GM23338 (cell line): Measurements from ENCODE around the gene GALK1. TPM values are rescaled to one million over a fixed set of nuclear protein-coding genes. Genes with fewer than 3 reads are reported as not detected.

Source experiments
- ATAC-seq: fragments of 200-7000 bp; cut with Tn5 transposase; 3 replicates; pipeline ENCODE4 v1.9.1; 2020
- DNase-seq: peaks from one replicate; pipeline ENCODE4 v3.0.0-alpha.2; 2015; ENCODE audit warnings: low spot score
- H2AFZ ChIP-seq: fragments of 200-600 bp; sonication (generic); 2 replicates; pipeline ENCODE4 v1.8.0; 2016; ENCODE audit warnings: antibody characterized with exemption, mild to moderate bottlenecking, moderate library complexity
- H3F3A ChIP-seq: fragments of 200-600 bp; sonication (generic); replicated peaks from 2 replicates; pipeline ENCODE4 v1.8.0; 2017; ENCODE audit warnings: antibody characterized with exemption, mixed run types, low read depth
- H3K27ac ChIP-seq: fragments of 200-600 bp; sonication (generic); 2 replicates; pipeline ENCODE4 v1.6.1; 2016; ENCODE audit warnings: low read depth
- H3K27me3 ChIP-seq: fragments of 200-600 bp; sonication (generic); 2 replicates; pipeline ENCODE4 v1.8.0; 2016; ENCODE audit warnings: mild to moderate bottlenecking, mixed run types, moderate library complexity; ENCODE audit not compliant: insufficient read depth
- H3K36me3 ChIP-seq: fragments of 200-600 bp; sonication (generic); 2 replicates; pipeline ENCODE4 v1.8.0; 2016; ENCODE audit warnings: mild to moderate bottlenecking; ENCODE audit not compliant: insufficient read depth
- H3K4me1 ChIP-seq: fragments of 200-600 bp; sonication (generic); 2 replicates; pipeline ENCODE4 v1.8.0; 2016; ENCODE audit warnings: mild to moderate bottlenecking, moderate library complexity; ENCODE audit not compliant: insufficient read depth
- H3K4me2 ChIP-seq: fragments of 200-600 bp; sonication (generic); 2 replicates; pipeline ENCODE4 v1.7.1; 2017; ENCODE audit warnings: mixed run types
- H3K4me3 ChIP-seq: fragments of 200-600 bp; sonication (generic); 2 replicates; pipeline ENCODE4 v1.6.1; 2016; ENCODE audit warnings: mixed run types
- H3K79me2 ChIP-seq: fragments of 200-600 bp; sonication (generic); replicated peaks from 2 replicates; pipeline ENCODE4 v1.8.0; 2017; ENCODE audit warnings: mild to moderate bottlenecking; ENCODE audit not compliant: insufficient read depth
- H3K9me2 ChIP-seq: fragments of 200-600 bp; sonication (generic); 2 replicates; pipeline ENCODE4 v1.8.0; 2017; ENCODE audit not compliant: insufficient read depth
- H4K20me1 ChIP-seq: fragments of 200-600 bp; sonication (generic); replicated peaks from 2 replicates; pipeline ENCODE4 v1.8.0; 2017; ENCODE audit warnings: mild to moderate bottlenecking; ENCODE audit not compliant: insufficient read depth
- H3K27ac Mint-ChIP-seq: 2 replicates; pipeline ENCODE4 v1.8.0; 2020; ENCODE audit warnings: inconsistent platforms, mild to moderate bottlenecking, moderate library complexity, mixed read lengths
- H3K27me3 Mint-ChIP-seq: 3 replicates; pipeline ENCODE4 v1.8.0; 2022; ENCODE audit warnings: low read depth, mild to moderate bottlenecking, moderate library complexity, mixed read lengths, inconsistent platforms; ENCODE audit not compliant: insufficient read depth, poor library complexity
- H3K36me3 Mint-ChIP-seq: 3 replicates; pipeline ENCODE4 v1.8.0; 2021; ENCODE audit warnings: low read depth, mild to moderate bottlenecking, inconsistent platforms, moderate library complexity, mixed read lengths
- H3K4me1 Mint-ChIP-seq: 3 replicates; pipeline ENCODE4 v1.8.0; 2020; ENCODE audit warnings: mild to moderate bottlenecking, inconsistent platforms, mixed read lengths
- H3K4me3 Mint-ChIP-seq: 3 replicates; pipeline ENCODE4 v1.8.0; 2021; ENCODE audit warnings: moderate library complexity, mild to moderate bottlenecking, inconsistent platforms, mixed read lengths
- H3K9me3 Mint-ChIP-seq: 3 replicates; pipeline ENCODE4 v1.8.0; 2020; ENCODE audit warnings: moderate library complexity, mild to moderate bottlenecking, inconsistent platforms, mixed read lengths
- CREB1 ChIP-seq: fragments of 250-450 bp; sonication (Bioruptor Pico); IDR thresholded peaks from 2 replicates; pipeline ENCODE4 v1.5.0; 2020; ENCODE audit warnings: low read depth, mild to moderate bottlenecking, moderate library complexity
- EZH2 ChIP-seq: fragments of 200-600 bp; sonication (generic); IDR thresholded peaks from one replicate; pipeline ENCODE4 v1.8.0; 2017; ENCODE audit warnings: antibody characterized with exemption, mild to moderate bottlenecking, low read depth; ENCODE audit not compliant: unreplicated experiment
- EZH2phosphoT487 ChIP-seq: fragments of 200-600 bp; sonication (generic); IDR thresholded peaks from one replicate; pipeline ENCODE4 v1.8.1; 2018; ENCODE audit warnings: antibody characterized with exemption; ENCODE audit not compliant: unreplicated experiment
- JUNB ChIP-seq: IDR thresholded peaks from one replicate; pipeline ENCODE4 v1.6.1; 2016; ENCODE audit warnings: antibody characterized with exemption; ENCODE audit not compliant: unreplicated experiment
- NANOG ChIP-seq: IDR thresholded peaks from 2 replicates; pipeline ENCODE4 v1.6.1; 2016; ENCODE audit warnings: antibody characterized with exemption, borderline replicate concordance
- POLR2AphosphoS5 ChIP-seq: IDR thresholded peaks from 2 replicates; pipeline ENCODE4 v1.6.1; 2016; ENCODE audit warnings: antibody characterized with exemption, low read depth
- STAT1 ChIP-seq: IDR thresholded peaks from one replicate; pipeline ENCODE4 v1.6.1; 2016; ENCODE audit warnings: antibody characterized with exemption; ENCODE audit not compliant: unreplicated experiment
- ZNF114 ChIP-seq: fragments of 250-450 bp; sonication (Bioruptor Pico); IDR thresholded peaks from 2 replicates; pipeline ENCODE4 v1.5.0; 2020; ENCODE audit warnings: mild to moderate bottlenecking, moderate library complexity
- ZNF331 ChIP-seq: fragments of 250-450 bp; sonication (Bioruptor Pico); IDR thresholded peaks from 2 replicates; pipeline ENCODE4 v1.5.0; 2020; ENCODE audit warnings: low read depth, mild to moderate bottlenecking, moderate library complexity
- polyA plus RNA-seq: library from polyadenylated mRNA; unstranded; fragments of >200 nt; fragmentation: Nextera tagmentation; extraction: Ambion mirVana; gene quantifications from 2 replicates; pipeline ENCODE4 v1.2.1, GENCODE V29; 2016
- total RNA-seq: library from RNA; depleted of rRNA; stranded (reverse); fragments of >200 nt; shearing (Covaris generic); gene quantifications from 2 replicates; pipeline ENCODE4 v1.2.3, GENCODE V29; 2014
- TF ChIP-seq, protein P1 (sequence below): IDR thresholded peaks from 2 replicates; pipeline ENCODE4 v1.6.1; 2016; ENCODE audit warnings: antibody characterized with exemption
- TF ChIP-seq, protein P2 (sequence below): fragments of 250-450 bp; sonication (Bioruptor Pico); IDR thresholded peaks from 2 replicates; pipeline ENCODE4 v1.5.0; 2020; ENCODE audit warnings: mild to moderate bottlenecking, moderate library complexity
- TF ChIP-seq, protein P3 (sequence below), 2 experiments: fragments of 200-600 bp in 1 of 2; sonication (generic) in 1 of 2; conservative IDR thresholded peaks; 2 replicates each; pipeline versions ENCODE4 v1.5.1 to v1.6.1; 2016 to 2017; ENCODE audit warnings: antibody characterized with exemption in 2 of 2, low read depth in 2 of 2, mild to moderate bottlenecking in 2 of 2, moderate library complexity in 1 of 2
- TF ChIP-seq, protein P4 (sequence below): IDR thresholded peaks from one replicate; pipeline ENCODE4 v1.6.1; 2018; ENCODE audit warnings: antibody characterized with exemption; ENCODE audit not compliant: unreplicated experiment

GALK1 gene
- total and polyA plus RNA-seq, 2 experiments from 2014 or later = 30.5 to 31.7 TPM

DNA sequence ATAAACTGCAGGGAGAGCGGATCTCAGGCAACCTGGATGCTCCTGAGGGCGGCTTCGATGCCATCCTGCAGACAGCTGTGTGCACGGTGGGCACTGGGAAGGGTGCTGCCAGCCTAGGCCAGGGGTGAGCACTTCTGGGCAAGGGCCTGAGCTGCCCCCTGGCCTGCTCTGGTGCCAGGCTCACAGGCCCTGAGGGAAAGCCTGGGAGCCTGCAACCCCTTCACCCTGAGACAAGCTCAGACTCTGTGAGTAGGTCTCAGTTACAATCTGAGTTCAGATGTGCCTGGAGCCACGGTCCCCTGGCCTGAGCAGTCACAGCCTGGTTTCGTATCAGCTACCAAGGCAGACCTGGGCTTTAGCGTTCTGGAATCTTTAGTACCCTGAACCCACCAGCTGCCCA is 35.6 kb downstream of the GALK1 start:
- Mint-ChIP-seq H3K27ac (no peak overlapping the region), H3K4me1 (no peaks in the 10 kb centered on the region), H3K4me3 (no peak overlapping the region), H3K9me3 (no peaks in the 10 kb centered on the region), H3K36me3 (no peaks in the 10 kb centered on the region), H3K27me3 (peaks cover 7% of the 10 kb centered on the region)
- Histone ChIP-seq H3K36me3 (no peaks in the 10 kb centered on the region), H3K4me2 (no peak overlapping the region), H3K79me2 (no peaks in the 10 kb centered on the region), H3K9me2 (no peaks in the 10 kb centered on the region), H4K20me1 (no peaks in the 10 kb centered on the region), H3K27ac (no peak overlapping the region), H3K4me3 (no peak overlapping the region), H3F3A (no peaks in the 10 kb centered on the region), H3K4me1 (no peaks in the 10 kb centered on the region), H2AFZ (no peak overlapping the region), H3K27me3 (no peaks in the 10 kb centered on the region)
- DNase-seq (no peak), ATAC-seq (no peak)
- no peak for TF ChIP-seq ZNF114 (CRISPR knock-in tag)
- TF ChIP-seq CREB1 (CRISPR knock-in tag) = no peak
- TF ChIP-seq STAT1 = no peak
- TF ChIP-seq POLR2AphosphoS5 = no peak
- TF ChIP-seq NANOG = no peak
- TF ChIP-seq, protein P1, sequence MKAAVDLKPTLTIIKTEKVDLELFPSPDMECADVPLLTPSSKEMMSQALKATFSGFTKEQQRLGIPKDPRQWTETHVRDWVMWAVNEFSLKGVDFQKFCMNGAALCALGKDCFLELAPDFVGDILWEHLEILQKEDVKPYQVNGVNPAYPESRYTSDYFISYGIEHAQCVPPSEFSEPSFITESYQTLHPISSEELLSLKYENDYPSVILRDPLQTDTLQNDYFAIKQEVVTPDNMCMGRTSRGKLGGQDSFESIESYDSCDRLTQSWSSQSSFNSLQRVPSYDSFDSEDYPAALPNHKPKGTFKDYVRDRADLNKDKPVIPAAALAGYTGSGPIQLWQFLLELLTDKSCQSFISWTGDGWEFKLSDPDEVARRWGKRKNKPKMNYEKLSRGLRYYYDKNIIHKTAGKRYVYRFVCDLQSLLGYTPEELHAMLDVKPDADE = no peak
- TF ChIP-seq, protein P2, sequence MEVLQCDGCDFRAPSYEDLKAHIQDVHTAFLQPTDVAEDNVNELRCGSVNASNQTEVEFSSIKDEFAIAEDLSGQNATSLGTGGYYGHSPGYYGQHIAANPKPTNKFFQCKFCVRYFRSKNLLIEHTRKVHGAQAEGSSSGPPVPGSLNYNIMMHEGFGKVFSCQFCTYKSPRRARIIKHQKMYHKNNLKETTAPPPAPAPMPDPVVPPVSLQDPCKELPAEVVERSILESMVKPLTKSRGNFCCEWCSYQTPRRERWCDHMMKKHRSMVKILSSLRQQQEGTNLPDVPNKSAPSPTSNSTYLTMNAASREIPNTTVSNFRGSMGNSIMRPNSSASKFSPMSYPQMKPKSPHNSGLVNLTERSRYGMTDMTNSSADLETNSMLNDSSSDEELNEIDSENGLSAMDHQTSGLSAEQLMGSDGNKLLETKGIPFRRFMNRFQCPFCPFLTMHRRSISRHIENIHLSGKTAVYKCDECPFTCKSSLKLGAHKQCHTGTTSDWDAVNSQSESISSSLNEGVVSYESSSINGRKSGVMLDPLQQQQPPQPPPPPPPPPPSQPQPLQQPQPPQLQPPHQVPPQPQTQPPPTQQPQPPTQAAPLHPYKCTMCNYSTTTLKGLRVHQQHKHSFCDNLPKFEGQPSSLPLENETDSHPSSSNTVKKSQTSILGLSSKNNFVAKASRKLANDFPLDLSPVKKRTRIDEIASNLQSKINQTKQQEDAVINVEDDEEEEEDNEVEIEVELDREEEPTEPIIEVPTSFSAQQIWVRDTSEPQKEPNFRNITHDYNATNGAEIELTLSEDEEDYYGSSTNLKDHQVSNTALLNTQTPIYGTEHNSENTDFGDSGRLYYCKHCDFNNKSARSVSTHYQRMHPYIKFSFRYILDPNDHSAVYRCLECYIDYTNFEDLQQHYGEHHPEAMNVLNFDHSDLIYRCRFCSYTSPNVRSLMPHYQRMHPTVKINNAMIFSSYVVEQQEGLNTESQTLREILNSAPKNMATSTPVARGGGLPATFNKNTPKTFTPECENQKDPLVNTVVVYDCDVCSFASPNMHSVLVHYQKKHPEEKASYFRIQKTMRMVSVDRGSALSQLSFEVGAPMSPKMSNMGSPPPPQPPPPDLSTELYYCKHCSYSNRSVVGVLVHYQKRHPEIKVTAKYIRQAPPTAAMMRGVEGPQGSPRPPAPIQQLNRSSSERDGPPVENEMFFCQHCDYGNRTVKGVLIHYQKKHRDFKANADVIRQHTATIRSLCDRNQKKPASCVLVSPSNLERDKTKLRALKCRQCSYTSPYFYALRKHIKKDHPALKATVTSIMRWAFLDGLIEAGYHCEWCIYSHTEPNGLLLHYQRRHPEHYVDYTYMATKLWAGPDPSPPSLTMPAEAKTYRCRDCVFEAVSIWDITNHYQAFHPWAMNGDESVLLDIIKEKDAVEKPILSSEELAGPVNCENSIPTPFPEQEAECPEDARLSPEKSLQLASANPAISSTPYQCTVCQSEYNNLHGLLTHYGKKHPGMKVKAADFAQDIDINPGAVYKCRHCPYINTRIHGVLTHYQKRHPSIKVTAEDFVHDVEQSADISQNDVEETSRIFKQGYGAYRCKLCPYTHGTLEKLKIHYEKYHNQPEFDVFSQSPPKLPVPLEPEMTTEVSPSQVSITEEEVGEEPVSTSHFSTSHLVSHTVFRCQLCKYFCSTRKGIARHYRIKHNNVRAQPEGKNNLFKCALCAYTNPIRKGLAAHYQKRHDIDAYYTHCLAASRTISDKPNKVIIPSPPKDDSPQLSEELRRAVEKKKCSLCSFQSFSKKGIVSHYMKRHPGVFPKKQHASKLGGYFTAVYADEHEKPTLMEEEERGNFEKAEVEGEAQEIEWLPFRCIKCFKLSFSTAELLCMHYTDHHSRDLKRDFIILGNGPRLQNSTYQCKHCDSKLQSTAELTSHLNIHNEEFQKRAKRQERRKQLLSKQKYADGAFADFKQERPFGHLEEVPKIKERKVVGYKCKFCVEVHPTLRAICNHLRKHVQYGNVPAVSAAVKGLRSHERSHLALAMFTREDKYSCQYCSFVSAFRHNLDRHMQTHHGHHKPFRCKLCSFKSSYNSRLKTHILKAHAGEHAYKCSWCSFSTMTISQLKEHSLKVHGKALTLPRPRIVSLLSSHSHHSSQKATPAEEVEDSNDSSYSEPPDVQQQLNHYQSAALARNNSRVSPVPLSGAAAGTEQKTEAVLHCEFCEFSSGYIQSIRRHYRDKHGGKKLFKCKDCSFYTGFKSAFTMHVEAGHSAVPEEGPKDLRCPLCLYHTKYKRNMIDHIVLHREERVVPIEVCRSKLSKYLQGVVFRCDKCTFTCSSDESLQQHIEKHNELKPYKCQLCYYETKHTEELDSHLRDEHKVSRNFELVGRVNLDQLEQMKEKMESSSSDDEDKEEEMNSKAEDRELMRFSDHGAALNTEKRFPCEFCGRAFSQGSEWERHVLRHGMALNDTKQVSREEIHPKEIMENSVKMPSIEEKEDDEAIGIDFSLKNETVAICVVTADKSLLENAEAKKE (CRISPR knock-in tag) = no peak
- TF ChIP-seq ZNF331 (CRISPR knock-in tag) = no peak
- no peak for TF ChIP-seq EZH2phosphoT487
- TF ChIP-seq EZH2 = no peak
- TF ChIP-seq JUNB = no peak
- TF ChIP-seq, protein P3, sequence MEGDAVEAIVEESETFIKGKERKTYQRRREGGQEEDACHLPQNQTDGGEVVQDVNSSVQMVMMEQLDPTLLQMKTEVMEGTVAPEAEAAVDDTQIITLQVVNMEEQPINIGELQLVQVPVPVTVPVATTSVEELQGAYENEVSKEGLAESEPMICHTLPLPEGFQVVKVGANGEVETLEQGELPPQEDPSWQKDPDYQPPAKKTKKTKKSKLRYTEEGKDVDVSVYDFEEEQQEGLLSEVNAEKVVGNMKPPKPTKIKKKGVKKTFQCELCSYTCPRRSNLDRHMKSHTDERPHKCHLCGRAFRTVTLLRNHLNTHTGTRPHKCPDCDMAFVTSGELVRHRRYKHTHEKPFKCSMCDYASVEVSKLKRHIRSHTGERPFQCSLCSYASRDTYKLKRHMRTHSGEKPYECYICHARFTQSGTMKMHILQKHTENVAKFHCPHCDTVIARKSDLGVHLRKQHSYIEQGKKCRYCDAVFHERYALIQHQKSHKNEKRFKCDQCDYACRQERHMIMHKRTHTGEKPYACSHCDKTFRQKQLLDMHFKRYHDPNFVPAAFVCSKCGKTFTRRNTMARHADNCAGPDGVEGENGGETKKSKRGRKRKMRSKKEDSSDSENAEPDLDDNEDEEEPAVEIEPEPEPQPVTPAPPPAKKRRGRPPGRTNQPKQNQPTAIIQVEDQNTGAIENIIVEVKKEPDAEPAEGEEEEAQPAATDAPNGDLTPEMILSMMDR (conservative IDR thresholded peaks at IDR 0.05; ENCODE audit: low read depth in 2 of 2) = no peak
- TF ChIP-seq, protein P4, sequence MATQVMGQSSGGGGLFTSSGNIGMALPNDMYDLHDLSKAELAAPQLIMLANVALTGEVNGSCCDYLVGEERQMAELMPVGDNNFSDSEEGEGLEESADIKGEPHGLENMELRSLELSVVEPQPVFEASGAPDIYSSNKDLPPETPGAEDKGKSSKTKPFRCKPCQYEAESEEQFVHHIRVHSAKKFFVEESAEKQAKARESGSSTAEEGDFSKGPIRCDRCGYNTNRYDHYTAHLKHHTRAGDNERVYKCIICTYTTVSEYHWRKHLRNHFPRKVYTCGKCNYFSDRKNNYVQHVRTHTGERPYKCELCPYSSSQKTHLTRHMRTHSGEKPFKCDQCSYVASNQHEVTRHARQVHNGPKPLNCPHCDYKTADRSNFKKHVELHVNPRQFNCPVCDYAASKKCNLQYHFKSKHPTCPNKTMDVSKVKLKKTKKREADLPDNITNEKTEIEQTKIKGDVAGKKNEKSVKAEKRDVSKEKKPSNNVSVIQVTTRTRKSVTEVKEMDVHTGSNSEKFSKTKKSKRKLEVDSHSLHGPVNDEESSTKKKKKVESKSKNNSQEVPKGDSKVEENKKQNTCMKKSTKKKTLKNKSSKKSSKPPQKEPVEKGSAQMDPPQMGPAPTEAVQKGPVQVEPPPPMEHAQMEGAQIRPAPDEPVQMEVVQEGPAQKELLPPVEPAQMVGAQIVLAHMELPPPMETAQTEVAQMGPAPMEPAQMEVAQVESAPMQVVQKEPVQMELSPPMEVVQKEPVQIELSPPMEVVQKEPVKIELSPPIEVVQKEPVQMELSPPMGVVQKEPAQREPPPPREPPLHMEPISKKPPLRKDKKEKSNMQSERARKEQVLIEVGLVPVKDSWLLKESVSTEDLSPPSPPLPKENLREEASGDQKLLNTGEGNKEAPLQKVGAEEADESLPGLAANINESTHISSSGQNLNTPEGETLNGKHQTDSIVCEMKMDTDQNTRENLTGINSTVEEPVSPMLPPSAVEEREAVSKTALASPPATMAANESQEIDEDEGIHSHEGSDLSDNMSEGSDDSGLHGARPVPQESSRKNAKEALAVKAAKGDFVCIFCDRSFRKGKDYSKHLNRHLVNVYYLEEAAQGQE = no peak
